ENCODE results near the gene PC.

PC gene

DNA sequence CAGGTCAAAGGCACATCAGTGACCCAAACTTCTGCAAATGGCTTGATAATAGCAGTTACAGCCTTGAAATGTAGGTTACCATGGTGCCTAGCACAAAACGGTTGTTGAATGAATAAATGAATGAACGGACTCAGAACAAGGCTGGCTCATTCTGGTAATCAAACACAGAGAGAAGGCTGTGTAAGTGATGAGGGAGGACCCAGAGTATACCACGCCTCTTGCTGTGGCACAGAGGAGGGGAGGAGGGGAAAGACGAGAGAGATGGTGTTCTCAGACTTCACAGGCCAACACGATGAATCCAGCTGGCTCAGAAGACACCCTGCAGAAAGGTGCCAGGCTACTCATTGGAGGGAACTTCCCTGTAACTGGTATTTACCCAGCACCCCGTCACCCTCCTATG, 38.3 kb downstream of the PC start (continued):
- TF ChIP-seq, protein P1, sequence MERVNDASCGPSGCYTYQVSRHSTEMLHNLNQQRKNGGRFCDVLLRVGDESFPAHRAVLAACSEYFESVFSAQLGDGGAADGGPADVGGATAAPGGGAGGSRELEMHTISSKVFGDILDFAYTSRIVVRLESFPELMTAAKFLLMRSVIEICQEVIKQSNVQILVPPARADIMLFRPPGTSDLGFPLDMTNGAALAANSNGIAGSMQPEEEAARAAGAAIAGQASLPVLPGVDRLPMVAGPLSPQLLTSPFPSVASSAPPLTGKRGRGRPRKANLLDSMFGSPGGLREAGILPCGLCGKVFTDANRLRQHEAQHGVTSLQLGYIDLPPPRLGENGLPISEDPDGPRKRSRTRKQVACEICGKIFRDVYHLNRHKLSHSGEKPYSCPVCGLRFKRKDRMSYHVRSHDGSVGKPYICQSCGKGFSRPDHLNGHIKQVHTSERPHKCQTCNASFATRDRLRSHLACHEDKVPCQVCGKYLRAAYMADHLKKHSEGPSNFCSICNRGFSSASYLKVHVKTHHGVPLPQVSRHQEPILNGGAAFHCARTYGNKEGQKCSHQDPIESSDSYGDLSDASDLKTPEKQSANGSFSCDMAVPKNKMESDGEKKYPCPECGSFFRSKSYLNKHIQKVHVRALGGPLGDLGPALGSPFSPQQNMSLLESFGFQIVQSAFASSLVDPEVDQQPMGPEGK (CRISPR knock-in tag; IDR thresholded peaks at IDR 0.05; ENCODE audit: borderline replicate concordance): no peak
- TF ChIP-seq, protein P2, sequence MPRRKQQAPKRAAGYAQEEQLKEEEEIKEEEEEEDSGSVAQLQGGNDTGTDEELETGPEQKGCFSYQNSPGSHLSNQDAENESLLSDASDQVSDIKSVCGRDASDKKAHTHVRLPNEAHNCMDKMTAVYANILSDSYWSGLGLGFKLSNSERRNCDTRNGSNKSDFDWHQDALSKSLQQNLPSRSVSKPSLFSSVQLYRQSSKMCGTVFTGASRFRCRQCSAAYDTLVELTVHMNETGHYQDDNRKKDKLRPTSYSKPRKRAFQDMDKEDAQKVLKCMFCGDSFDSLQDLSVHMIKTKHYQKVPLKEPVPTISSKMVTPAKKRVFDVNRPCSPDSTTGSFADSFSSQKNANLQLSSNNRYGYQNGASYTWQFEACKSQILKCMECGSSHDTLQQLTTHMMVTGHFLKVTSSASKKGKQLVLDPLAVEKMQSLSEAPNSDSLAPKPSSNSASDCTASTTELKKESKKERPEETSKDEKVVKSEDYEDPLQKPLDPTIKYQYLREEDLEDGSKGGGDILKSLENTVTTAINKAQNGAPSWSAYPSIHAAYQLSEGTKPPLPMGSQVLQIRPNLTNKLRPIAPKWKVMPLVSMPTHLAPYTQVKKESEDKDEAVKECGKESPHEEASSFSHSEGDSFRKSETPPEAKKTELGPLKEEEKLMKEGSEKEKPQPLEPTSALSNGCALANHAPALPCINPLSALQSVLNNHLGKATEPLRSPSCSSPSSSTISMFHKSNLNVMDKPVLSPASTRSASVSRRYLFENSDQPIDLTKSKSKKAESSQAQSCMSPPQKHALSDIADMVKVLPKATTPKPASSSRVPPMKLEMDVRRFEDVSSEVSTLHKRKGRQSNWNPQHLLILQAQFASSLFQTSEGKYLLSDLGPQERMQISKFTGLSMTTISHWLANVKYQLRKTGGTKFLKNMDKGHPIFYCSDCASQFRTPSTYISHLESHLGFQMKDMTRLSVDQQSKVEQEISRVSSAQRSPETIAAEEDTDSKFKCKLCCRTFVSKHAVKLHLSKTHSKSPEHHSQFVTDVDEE (CRISPR knock-in tag; IDR thresholded peaks at IDR 0.05): no peak
- TF ChIP-seq ZNF565 (CRISPR knock-in tag; conservative IDR thresholded peaks at IDR 0.05; ENCODE audit: low read depth): no peak
- no peak for TF ChIP-seq ESRRG (CRISPR knock-in tag; IDR thresholded peaks at IDR 0.05)
- TF ChIP-seq, protein P3, sequence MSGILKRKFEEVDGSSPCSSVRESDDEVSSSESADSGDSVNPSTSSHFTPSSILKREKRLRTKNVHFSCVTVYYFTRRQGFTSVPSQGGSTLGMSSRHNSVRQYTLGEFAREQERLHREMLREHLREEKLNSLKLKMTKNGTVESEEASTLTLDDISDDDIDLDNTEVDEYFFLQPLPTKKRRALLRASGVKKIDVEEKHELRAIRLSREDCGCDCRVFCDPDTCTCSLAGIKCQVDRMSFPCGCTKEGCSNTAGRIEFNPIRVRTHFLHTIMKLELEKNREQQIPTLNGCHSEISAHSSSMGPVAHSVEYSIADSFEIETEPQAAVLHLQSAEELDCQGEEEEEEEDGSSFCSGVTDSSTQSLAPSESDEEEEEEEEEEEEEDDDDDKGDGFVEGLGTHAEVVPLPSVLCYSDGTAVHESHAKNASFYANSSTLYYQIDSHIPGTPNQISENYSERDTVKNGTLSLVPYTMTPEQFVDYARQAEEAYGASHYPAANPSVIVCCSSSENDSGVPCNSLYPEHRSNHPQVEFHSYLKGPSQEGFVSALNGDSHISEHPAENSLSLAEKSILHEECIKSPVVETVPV (CRISPR knock-in tag; IDR thresholded peaks at IDR 0.05): no peak
- TF ChIP-seq ZNF70 (CRISPR knock-in tag; IDR thresholded peaks at IDR 0.05): no peak
- TF ChIP-seq ZNF8 (CRISPR knock-in tag; IDR thresholded peaks at IDR 0.05): no peak

DNA sequence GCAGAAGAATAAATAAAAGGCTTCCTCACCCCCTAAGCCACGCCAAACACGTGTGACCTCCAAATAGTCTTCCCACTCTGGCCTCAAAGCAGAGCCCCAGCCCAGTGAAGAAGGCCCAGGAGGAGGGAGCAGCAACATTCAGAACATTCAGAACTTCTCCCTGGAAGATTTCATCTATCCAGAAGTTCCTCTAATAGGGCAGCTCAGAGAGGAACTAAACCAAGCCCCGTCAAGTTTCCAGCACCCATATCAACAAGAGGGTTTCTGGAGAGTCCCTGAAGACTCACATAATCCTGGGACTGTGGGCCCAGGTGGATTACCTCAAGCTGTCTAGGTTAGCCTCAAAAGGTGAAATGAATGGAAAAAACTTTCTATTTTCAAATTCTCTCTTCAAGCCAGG, 39.4 kb downstream of the PC start:
- no peak for ATAC-seq
- TF ChIP-seq ZC3H10 (CRISPR knock-in tag; IDR thresholded peaks at IDR 0.05): no peak
- TF ChIP-seq, protein P3 (CRISPR knock-in tag; IDR thresholded peaks at IDR 0.05): no peak
- TF ChIP-seq, protein P4, sequence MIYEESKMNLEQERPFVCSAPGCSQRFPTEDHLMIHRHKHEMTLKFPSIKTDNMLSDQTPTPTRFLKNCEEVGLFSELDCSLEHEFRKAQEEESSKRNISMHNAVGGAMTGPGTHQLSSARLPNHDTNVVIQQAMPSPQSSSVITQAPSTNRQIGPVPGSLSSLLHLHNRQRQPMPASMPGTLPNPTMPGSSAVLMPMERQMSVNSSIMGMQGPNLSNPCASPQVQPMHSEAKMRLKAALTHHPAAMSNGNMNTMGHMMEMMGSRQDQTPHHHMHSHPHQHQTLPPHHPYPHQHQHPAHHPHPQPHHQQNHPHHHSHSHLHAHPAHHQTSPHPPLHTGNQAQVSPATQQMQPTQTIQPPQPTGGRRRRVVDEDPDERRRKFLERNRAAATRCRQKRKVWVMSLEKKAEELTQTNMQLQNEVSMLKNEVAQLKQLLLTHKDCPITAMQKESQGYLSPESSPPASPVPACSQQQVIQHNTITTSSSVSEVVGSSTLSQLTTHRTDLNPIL (CRISPR knock-in tag; IDR thresholded peaks at IDR 0.05; ENCODE audit: low read depth): no peak
- TF ChIP-seq ARNTL (CRISPR knock-in tag; IDR thresholded peaks at IDR 0.05; ENCODE audit: borderline replicate concordance, low read depth): no peak
- TF ChIP-seq, protein P1 (CRISPR knock-in tag; IDR thresholded peaks at IDR 0.05; ENCODE audit: borderline replicate concordance): no peak
- TF ChIP-seq ESRRG (CRISPR knock-in tag; IDR thresholded peaks at IDR 0.05): no peak
- no peak for TF ChIP-seq TOX (CRISPR knock-in tag; IDR thresholded peaks at IDR 0.05; ENCODE audit: borderline replicate concordance)

DNA sequence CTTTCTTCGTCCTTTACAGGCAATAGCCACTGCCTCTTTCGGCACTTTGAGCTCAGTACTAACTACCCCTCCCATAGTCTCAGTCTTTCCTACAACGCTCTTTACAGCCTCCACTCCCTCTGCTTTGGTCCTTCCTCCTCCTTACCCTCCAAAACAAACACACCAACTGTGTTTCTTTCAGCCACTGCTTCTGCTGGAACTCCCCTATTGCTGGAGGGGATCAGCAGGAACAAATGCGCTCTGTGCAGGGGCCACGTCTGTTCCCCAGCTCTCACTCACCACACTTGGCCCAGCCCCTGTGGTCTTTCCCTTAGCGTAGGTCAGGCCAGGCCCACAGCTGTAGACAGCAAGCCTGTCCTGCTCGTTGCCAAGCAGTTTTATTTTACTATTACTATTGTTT, 42.3 kb downstream of the PC start:
- TF ChIP-seq ESRRG (CRISPR knock-in tag; IDR thresholded peaks at IDR 0.05) (no peak), TCF4 (CRISPR knock-in tag; IDR thresholded peaks at IDR 0.05; ENCODE audit: borderline replicate concordance) (no peak), PPARA (CRISPR knock-in tag; IDR thresholded peaks at IDR 0.05; ENCODE audit: borderline replicate concordance) (no peak), BACH2 (CRISPR knock-in tag; IDR thresholded peaks at IDR 0.05; ENCODE audit: borderline replicate concordance) (no peak), ZFP3 (CRISPR knock-in tag; IDR thresholded peaks at IDR 0.05) (no peak), ZFP30 (CRISPR knock-in tag; IDR thresholded peaks at IDR 0.05) (no peak), ZNF8 (CRISPR knock-in tag; IDR thresholded peaks at IDR 0.05) (no peak), CSDC2 (CRISPR knock-in tag; IDR thresholded peaks at IDR 0.05) (no peak), ISL1 (CRISPR knock-in tag; IDR thresholded peaks at IDR 0.05) (no peak), ZC3H10 (CRISPR knock-in tag; IDR thresholded peaks at IDR 0.05) (no peak), SNAI2 (CRISPR knock-in tag; IDR thresholded peaks at IDR 0.05) (no peak), ZNF565 (CRISPR knock-in tag; conservative IDR thresholded peaks at IDR 0.05; ENCODE audit: low read depth) (no peak)
- TF ChIP-seq, protein P5, sequence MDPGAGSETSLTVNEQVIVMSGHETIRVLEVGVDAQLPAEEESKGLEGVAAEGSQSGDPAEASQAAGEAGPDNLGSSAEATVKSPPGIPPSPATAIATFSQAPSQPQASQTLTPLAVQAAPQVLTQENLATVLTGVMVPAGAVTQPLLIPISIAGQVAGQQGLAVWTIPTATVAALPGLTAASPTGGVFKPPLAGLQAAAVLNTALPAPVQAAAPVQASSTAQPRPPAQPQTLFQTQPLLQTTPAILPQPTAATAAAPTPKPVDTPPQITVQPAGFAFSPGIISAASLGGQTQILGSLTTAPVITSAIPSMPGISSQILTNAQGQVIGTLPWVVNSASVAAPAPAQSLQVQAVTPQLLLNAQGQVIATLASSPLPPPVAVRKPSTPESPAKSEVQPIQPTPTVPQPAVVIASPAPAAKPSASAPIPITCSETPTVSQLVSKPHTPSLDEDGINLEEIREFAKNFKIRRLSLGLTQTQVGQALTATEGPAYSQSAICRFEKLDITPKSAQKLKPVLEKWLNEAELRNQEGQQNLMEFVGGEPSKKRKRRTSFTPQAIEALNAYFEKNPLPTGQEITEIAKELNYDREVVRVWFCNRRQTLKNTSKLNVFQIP (CRISPR knock-in tag; IDR thresholded peaks at IDR 0.05; ENCODE audit: borderline replicate concordance, low read depth): no peak
- ATAC-seq: no peak
